Neuronal stem cell (in vitro differentiated cells): Measurements from ENCODE around the gene PLA2G4A.

Experiments used
- DNase-seq: peaks from one replicate; pipeline ENCODE4 v3.0.0-alpha.2; 2013; ENCODE audit warnings: low spot score
- H2AFZ ChIP-seq: one replicate; pipeline ENCODE4 v1.6.1; 2013; ENCODE audit warnings: mild to moderate bottlenecking, low read length, inconsistent platforms
- H2AK5ac ChIP-seq: 2 replicates; pipeline ENCODE4 v1.6.1; 2013; ENCODE audit warnings: low read depth, mild to moderate bottlenecking, inconsistent platforms, low read length, moderate library complexity, mixed read lengths
- H2BK120ac ChIP-seq: 2 replicates; pipeline ENCODE4 v1.6.1; 2013; ENCODE audit warnings: low read depth, mild to moderate bottlenecking, inconsistent platforms, low read length, moderate library complexity, mixed read lengths
- H2BK12ac ChIP-seq: one replicate; pipeline ENCODE4 v1.6.1; 2013; ENCODE audit warnings: low read length, inconsistent platforms
- H2BK15ac ChIP-seq: 2 replicates; pipeline ENCODE4 v1.6.1; 2013; ENCODE audit warnings: mild to moderate bottlenecking, low read length, inconsistent platforms, mixed read lengths
- H2BK5ac ChIP-seq: one replicate; pipeline ENCODE4 v1.6.1; 2013; ENCODE audit warnings: inconsistent platforms, mild to moderate bottlenecking, low read length, moderate library complexity
- H3K14ac ChIP-seq: one replicate; pipeline ENCODE4 v1.6.1; 2013; ENCODE audit warnings: low read length, inconsistent platforms
- H3K18ac ChIP-seq: 2 replicates; pipeline ENCODE4 v1.6.1; 2013; ENCODE audit warnings: low read length, inconsistent platforms
- H3K23ac ChIP-seq: 2 replicates; pipeline ENCODE4 v1.6.1; 2013; ENCODE audit warnings: low read depth, mild to moderate bottlenecking, mixed read lengths, low read length, inconsistent platforms; ENCODE audit not compliant: poor library complexity
- H3K27ac ChIP-seq: replicated peaks from 3 replicates; pipeline ENCODE4 v1.5.1; 2013; ENCODE audit warnings: low read length, inconsistent platforms
- H3K27me3 ChIP-seq, 3 experiments: 2 replicates each; pipeline ENCODE4 v1.6.1; 2013; ENCODE audit warnings: low read length in 3 of 3, mild to moderate bottlenecking in 2 of 3, inconsistent platforms in 1 of 3, low read depth in 1 of 3, mixed read lengths in 1 of 3, moderate library complexity in 1 of 3; ENCODE audit not compliant: control insufficient read depth in 3 of 3, insufficient read depth in 3 of 3
- H3K36me3 ChIP-seq, 2 donors: replicated peaks in 1 of 2; 2 replicates each; pipeline ENCODE4 v1.6.1; 2013; ENCODE audit warnings: low read length in 2 of 2; ENCODE audit not compliant: control insufficient read depth in 2 of 2, insufficient read depth in 2 of 2
- H3K4ac ChIP-seq: 2 replicates; pipeline ENCODE4 v1.6.1; 2013; ENCODE audit warnings: inconsistent platforms, mild to moderate bottlenecking, low read length, moderate library complexity
- H3K4me1 ChIP-seq, 2 donors: 1 replicate in 1 of 2; 2 replicates in 1 of 2; pipeline ENCODE4 v1.6.1; 2013; ENCODE audit warnings: low read length in 2 of 2, low read depth in 1 of 2; ENCODE audit not compliant: control insufficient read depth in 2 of 2, insufficient read depth in 1 of 2
- H3K4me2 ChIP-seq: one replicate; pipeline ENCODE4 v1.6.1; 2013; ENCODE audit warnings: mild to moderate bottlenecking, low read length, inconsistent platforms; ENCODE audit not compliant: insufficient read depth, poor library complexity, severe bottlenecking
- H3K4me3 ChIP-seq, 2 donors: 2 replicates each; pipeline ENCODE4 v1.5.1; 2013; ENCODE audit warnings: low read length in 2 of 2, mild to moderate bottlenecking in 2 of 2, inconsistent platforms in 1 of 2, moderate library complexity in 1 of 2
- H3K79me1 ChIP-seq: one replicate; pipeline ENCODE4 v1.6.1; 2013; ENCODE audit warnings: low read depth, mild to moderate bottlenecking, inconsistent platforms, low read length, moderate library complexity
- H3K9ac ChIP-seq: one replicate; pipeline ENCODE4 v1.6.1; 2013; ENCODE audit warnings: mild to moderate bottlenecking, low read depth, low read length, inconsistent platforms; ENCODE audit not compliant: poor library complexity
- H3K9me3 ChIP-seq, 2 donors: replicated peaks in 1 of 2; 2 replicates each; pipeline versions ENCODE3 to v1.6.1; 2013; ENCODE audit warnings: low read length in 2 of 2, mild to moderate bottlenecking in 2 of 2, inconsistent platforms in 1 of 2, low read depth in 1 of 2, mixed read lengths in 1 of 2, moderate library complexity in 1 of 2; ENCODE audit not compliant: control insufficient read depth in 2 of 2, insufficient read depth in 1 of 2
- H4K8ac ChIP-seq: one replicate; pipeline ENCODE4 v1.6.1; 2013; ENCODE audit warnings: low read depth, mild to moderate bottlenecking, inconsistent platforms, low read length, moderate library complexity
- H4K91ac ChIP-seq: one replicate; pipeline ENCODE4 v1.6.1; 2013; ENCODE audit warnings: low read length, low read depth, mild to moderate bottlenecking, inconsistent platforms; ENCODE audit not compliant: poor library complexity
- WGBS, 2 donors: extraction: QIAGEN DNeasy Blood & Tissue Kit; methylation state at CpG; one replicate each; pipeline ENCODE4 v1.1.7; 2013; ENCODE audit warnings: missing lambda C conversion rate in 2 of 2, mixed read lengths in 1 of 2; ENCODE audit not compliant: insufficient read length in 2 of 2, insufficient replicate concordance in 1 of 2; ENCODE audit errors: extremely low coverage in 2 of 2; 5-methylcytosine and 5-hydroxymethylcytosine counted together

Gene PLA2G4A

GRCh38 chr1:186848509-186849130 is 19.9 kb downstream of the PLA2G4A start:
- H2AFZ ChIP-seq = no peak overlapping the region
- no peak overlapping the region for H2BK120ac ChIP-seq
- no peak overlapping the region for H3K4me2 ChIP-seq
- no peak overlapping the region for H3K23ac ChIP-seq
- no peak overlapping the region for H3K18ac ChIP-seq
- H3K27me3 ChIP-seq = no peaks in the 10 kb centered on the region
- H4K8ac ChIP-seq = no peak overlapping the region
- no peak overlapping the region for H2BK5ac ChIP-seq
- no peak overlapping the region for H4K91ac ChIP-seq
- no peak overlapping the region for H3K4me3 ChIP-seq
- no peak overlapping the region for H3K14ac ChIP-seq
- no peak overlapping the region for H2BK12ac ChIP-seq
- no peaks in the 10 kb centered on the region for H3K36me3 ChIP-seq
- H3K27ac ChIP-seq = no peak overlapping the region
- no peaks in the 10 kb centered on the region for H3K9me3 ChIP-seq
- DNase-seq = no peak
- H3K9ac ChIP-seq = no peak overlapping the region
- no peak overlapping the region for H3K4ac ChIP-seq
- no peak overlapping the region for H2BK15ac ChIP-seq
- peaks cover 0 to 1% of the 10 kb centered on the region in 2 donors for H3K4me1 ChIP-seq
- no peak overlapping the region for H2AK5ac ChIP-seq
- no peaks in the 10 kb centered on the region for H3K79me1 ChIP-seq

- no peaks in the 10 kb centered on the region for H3K9me3 ChIP-seq
- no peak overlapping the region for H2BK5ac ChIP-seq
- no peak overlapping the region for H4K91ac ChIP-seq
- no peak overlapping the region for H3K23ac ChIP-seq
- no peak overlapping the region for H3K27ac ChIP-seq
- no peaks in the 10 kb centered on the region for H3K36me3 ChIP-seq
- no peaks in the 10 kb centered on the region for H3K27me3 ChIP-seq
- no peak overlapping the region for H3K9ac ChIP-seq
- no peak overlapping the region for H2AFZ ChIP-seq
- no peak overlapping the region for H2BK15ac ChIP-seq
- no peak overlapping the region for H3K18ac ChIP-seq
- H3K79me1 ChIP-seq = no peaks in the 10 kb centered on the region
- H3K4me2 ChIP-seq = no peak overlapping the region
- H2BK120ac ChIP-seq = no peak overlapping the region
- H3K4me3 ChIP-seq = no peak overlapping the region
- no peak for DNase-seq
- peaks cover 0 to 1% of the 10 kb centered on the region in 2 donors for H3K4me1 ChIP-seq
- no CpG with 5 or more reads among the region's 5 CpGs for WGBS, 2 donors
- H3K14ac ChIP-seq = no peak overlapping the region
- H4K8ac ChIP-seq = no peak overlapping the region
- H3K4ac ChIP-seq = no peak overlapping the region
- H2BK12ac ChIP-seq = no peak overlapping the region
- no peak overlapping the region for H2AK5ac ChIP-seq
These were observed 20.5 kb downstream of the PLA2G4A start for GRCh38 chr1:186849271-186849671.

- DNase-seq = no peak
- no peaks in the 10 kb centered on the region for H3K36me3 ChIP-seq
- no peak overlapping the region for H4K8ac ChIP-seq
- H3K27ac ChIP-seq = no peak overlapping the region
- H2AFZ ChIP-seq = no peak overlapping the region
- H3K4me2 ChIP-seq = no peak overlapping the region
- H2BK120ac ChIP-seq = no peak overlapping the region
- H3K9me3 ChIP-seq = no peaks in the 10 kb centered on the region
- H3K27me3 ChIP-seq = no peaks in the 10 kb centered on the region
- H3K18ac ChIP-seq = no peak overlapping the region
- H4K91ac ChIP-seq = no peak overlapping the region
- no peak overlapping the region for H3K4ac ChIP-seq
- H3K14ac ChIP-seq = no peak overlapping the region
- no peak overlapping the region for H3K9ac ChIP-seq
- no peak overlapping the region for H2AK5ac ChIP-seq
- H2BK5ac ChIP-seq = no peak overlapping the region
- no peak overlapping the region for H2BK12ac ChIP-seq
- H2BK15ac ChIP-seq = no peak overlapping the region
- H3K4me3 ChIP-seq = no peak overlapping the region
- H3K23ac ChIP-seq = no peak overlapping the region
- H3K79me1 ChIP-seq = no peaks in the 10 kb centered on the region
- H3K4me1 ChIP-seq = peaks cover 0 to 1% of the 10 kb centered on the region in 2 donors
These were observed 21.1 kb downstream of the PLA2G4A start for GRCh38 chr1:186849826-186850225.

- H3K9ac ChIP-seq = no peak overlapping the region
- no peak overlapping the region for H2BK12ac ChIP-seq
- H4K8ac ChIP-seq = no peak overlapping the region
- no peaks in the 10 kb centered on the region for H3K9me3 ChIP-seq
- DNase-seq = no peak
- no peaks in the 10 kb centered on the region for H3K36me3 ChIP-seq
- H3K18ac ChIP-seq = no peak overlapping the region
- no CpG with 5 or more reads among the region's 4 CpGs for WGBS, 2 donors
- no peak overlapping the region for H2AFZ ChIP-seq
- no peak overlapping the region for H2AK5ac ChIP-seq
- no peak overlapping the region for H2BK120ac ChIP-seq
- no peak overlapping the region for H3K27ac ChIP-seq
- no peak overlapping the region for H4K91ac ChIP-seq
- peaks cover 0 to 1% of the 10 kb centered on the region in 2 donors for H3K4me1 ChIP-seq
- H3K4ac ChIP-seq = no peak overlapping the region
- H2BK15ac ChIP-seq = no peak overlapping the region
- H3K79me1 ChIP-seq = no peaks in the 10 kb centered on the region
- H3K27me3 ChIP-seq = no peaks in the 10 kb centered on the region
- H2BK5ac ChIP-seq = no peak overlapping the region
- H3K4me3 ChIP-seq = no peak overlapping the region
- H3K4me2 ChIP-seq = no peak overlapping the region
- H3K14ac ChIP-seq = no peak overlapping the region
- no peak overlapping the region for H3K23ac ChIP-seq
These were observed 25.4 kb downstream of the PLA2G4A start for GRCh38 chr1:186854102-186854501.
